ENCODE measurements around the gene CLSTN2.

DNA sequence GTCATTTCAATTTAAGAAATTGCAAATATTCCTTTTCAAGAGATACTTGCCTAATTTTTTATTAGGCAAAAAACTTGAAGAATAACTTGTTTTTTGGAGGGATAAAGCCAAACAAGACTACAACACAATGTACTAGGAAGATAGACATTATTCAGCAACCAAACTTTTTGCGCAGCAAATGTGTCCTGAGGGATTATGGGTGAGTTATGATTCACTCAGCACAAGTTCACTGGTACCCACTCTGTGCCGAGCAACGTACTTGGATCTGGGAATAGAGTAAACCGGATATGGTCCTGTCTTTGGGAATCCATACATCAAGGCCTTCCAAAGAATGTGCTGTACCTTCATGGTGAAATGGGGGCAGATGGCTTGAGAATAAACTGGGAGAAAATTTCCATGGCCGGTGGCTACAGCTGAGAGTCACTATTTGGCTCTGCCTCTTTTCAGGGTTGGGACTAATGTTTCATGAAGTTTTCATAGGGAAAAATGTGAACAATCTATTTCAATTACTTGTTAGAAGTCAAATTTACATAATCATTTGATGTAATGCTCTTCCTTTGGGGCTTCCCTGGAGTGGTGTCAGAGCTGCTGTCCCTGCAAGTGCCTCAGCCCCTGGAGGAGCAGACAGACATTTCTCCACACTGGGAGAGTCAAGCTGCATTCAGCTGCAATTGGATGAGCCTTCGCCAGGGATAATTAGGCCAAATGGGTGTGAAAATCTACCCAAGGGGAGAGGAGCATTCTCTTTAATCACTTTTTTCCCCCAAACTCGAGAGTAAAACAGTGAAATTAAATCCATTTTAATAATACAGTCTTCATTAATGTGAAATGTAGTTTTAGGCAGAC, 315.2 kb downstream of the CLSTN2 start:
- no peak for TF ChIP-seq POLR2A (IDR thresholded peaks at IDR 0.05)
- TF ChIP-seq, protein P1, sequence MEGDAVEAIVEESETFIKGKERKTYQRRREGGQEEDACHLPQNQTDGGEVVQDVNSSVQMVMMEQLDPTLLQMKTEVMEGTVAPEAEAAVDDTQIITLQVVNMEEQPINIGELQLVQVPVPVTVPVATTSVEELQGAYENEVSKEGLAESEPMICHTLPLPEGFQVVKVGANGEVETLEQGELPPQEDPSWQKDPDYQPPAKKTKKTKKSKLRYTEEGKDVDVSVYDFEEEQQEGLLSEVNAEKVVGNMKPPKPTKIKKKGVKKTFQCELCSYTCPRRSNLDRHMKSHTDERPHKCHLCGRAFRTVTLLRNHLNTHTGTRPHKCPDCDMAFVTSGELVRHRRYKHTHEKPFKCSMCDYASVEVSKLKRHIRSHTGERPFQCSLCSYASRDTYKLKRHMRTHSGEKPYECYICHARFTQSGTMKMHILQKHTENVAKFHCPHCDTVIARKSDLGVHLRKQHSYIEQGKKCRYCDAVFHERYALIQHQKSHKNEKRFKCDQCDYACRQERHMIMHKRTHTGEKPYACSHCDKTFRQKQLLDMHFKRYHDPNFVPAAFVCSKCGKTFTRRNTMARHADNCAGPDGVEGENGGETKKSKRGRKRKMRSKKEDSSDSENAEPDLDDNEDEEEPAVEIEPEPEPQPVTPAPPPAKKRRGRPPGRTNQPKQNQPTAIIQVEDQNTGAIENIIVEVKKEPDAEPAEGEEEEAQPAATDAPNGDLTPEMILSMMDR (IDR thresholded peaks at IDR 0.05): no peak

Data from prostate gland (tissue), 2 donors.